Calu3 (cell line): Measurements from ENCODE around the gene RPS6KA2. TPM values are rescaled to one million over a fixed set of nuclear protein-coding genes. Genes with fewer than 3 reads are reported as not detected.

Experiments
- BruUV-seq: library from RNA; stranded (reverse); fragments of 400-500 nt; replicated peaks from 2 replicates; lab custom pipeline; 2021; lab: Mats Ljungman, UMichigan
- CTCF ChIA-PET: fragments of 300-600 bp; sonication (Branson Sonifier 250); formaldehyde crosslinking; loops from one replicate; lab custom pipeline; 2022; ENCODE audit warnings: antibody characterized with exemption; lab: Charles Lee
- DNase-seq: peaks from one replicate; pipeline ENCODE4 v3.0.0; 2022
- H3K27ac Mint-ChIP-seq: one replicate; pipeline ENCODE4 v1.8.0; 2022; ENCODE audit warnings: mixed read lengths; ENCODE audit not compliant: unreplicated experiment
- H3K27me3 Mint-ChIP-seq: one replicate; pipeline ENCODE4 v1.8.0; 2022; ENCODE audit warnings: mixed read lengths; ENCODE audit not compliant: unreplicated experiment
- H3K36me3 Mint-ChIP-seq: one replicate; pipeline ENCODE4 v1.8.0; 2022; ENCODE audit warnings: mild to moderate bottlenecking, moderate library complexity, mixed read lengths; ENCODE audit not compliant: insufficient read depth, unreplicated experiment
- H3K4me1 Mint-ChIP-seq: one replicate; pipeline ENCODE4 v1.8.0; 2022; ENCODE audit warnings: mild to moderate bottlenecking, low read depth, mixed read lengths; ENCODE audit not compliant: unreplicated experiment
- H3K4me3 Mint-ChIP-seq: one replicate; pipeline ENCODE4 v1.8.0; 2022; ENCODE audit warnings: mild to moderate bottlenecking, low read depth, moderate library complexity, mixed read lengths; ENCODE audit not compliant: unreplicated experiment
- H3K9me3 Mint-ChIP-seq: one replicate; pipeline ENCODE4 v1.8.0; 2022; ENCODE audit warnings: low read depth, mixed read lengths; ENCODE audit not compliant: unreplicated experiment
- intact Hi-C: fragments of 100-400 bp; cut with micrococcal nuclease; formaldehyde crosslinking; loops from one replicate; pipeline ENCODE4 v1.10.0; 2022; ENCODE audit not compliant: unreplicated experiment
- total RNA-seq: library from RNA; stranded (reverse); gene quantifications from 2 replicates; pipeline ENCODE4 v1.2.3, GENCODE V29; 2022
- TF ChIP-seq, protein P1 (sequence below): fragments of 200-600 bp; IDR thresholded peaks from one replicate; pipeline ENCODE4 v1.8.0; 2022; ENCODE audit warnings: antibody characterized with exemption; ENCODE audit not compliant: unreplicated experiment

The RPS6KA2 gene
- total RNA-seq, 1 experiment from 2014 or later, result 41.3 TPM

DNA sequence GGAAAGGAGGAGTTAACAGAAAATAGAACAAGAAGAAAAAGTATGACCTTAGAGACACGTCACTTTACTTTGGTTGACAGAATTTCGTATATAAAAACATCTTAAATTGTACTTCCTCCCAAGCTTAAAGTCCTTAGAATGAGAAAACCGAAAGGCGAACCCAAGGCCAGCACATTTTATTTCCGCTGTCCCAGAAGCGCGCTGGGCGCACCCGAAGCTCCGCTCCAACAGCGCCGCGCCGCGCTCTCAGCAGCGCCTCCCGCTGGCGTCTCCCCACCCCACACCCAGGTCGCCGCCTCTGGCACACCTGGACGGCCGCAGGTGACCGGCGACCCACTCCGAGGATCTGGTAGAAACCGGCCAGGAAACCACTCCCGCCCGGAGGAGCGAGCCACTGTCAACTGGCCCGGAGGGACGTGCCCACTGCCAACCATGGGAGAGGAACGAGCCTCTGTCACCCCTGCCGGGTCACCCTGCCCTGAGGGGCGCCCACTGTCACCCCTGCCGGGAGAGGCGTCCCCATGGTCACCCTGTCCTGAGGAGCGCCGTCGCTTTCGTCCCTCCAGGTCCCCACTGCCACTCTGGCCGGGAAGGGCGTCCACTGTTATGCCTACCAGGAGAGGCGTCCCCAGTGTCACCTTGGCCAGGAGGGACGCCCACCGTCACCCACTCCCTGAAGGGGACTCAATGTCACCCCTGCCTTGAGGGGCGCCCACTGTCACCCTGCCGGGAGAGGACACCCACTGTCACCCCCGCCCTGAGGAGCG, 245.1 kb downstream of the RPS6KA2 start:
- intact Hi-C loops, result loop anchor here (5.0 kb wide), 1 partner anchor 40 kb away; the partner anchor contains the start of gene SFT2D1
- DNase-seq, result peak; percentile 94
- peak overlapping the region; percentile 93 for H3K4me3 Mint-ChIP-seq
- peak overlapping the region; percentile 74 for H3K27ac Mint-ChIP-seq
- CTCF ChIA-PET, result interaction anchor here (0.7 to 1.8 kb wide), 7 partner anchors 19 to 106 kb away, joined by 3 to 7 read pairs (median 5); no protein-coding TSS in a partner anchor
- TF ChIP-seq, protein P1, sequence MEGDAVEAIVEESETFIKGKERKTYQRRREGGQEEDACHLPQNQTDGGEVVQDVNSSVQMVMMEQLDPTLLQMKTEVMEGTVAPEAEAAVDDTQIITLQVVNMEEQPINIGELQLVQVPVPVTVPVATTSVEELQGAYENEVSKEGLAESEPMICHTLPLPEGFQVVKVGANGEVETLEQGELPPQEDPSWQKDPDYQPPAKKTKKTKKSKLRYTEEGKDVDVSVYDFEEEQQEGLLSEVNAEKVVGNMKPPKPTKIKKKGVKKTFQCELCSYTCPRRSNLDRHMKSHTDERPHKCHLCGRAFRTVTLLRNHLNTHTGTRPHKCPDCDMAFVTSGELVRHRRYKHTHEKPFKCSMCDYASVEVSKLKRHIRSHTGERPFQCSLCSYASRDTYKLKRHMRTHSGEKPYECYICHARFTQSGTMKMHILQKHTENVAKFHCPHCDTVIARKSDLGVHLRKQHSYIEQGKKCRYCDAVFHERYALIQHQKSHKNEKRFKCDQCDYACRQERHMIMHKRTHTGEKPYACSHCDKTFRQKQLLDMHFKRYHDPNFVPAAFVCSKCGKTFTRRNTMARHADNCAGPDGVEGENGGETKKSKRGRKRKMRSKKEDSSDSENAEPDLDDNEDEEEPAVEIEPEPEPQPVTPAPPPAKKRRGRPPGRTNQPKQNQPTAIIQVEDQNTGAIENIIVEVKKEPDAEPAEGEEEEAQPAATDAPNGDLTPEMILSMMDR, result peak; percentile 85
- no TSS peak for BruUV-seq
- peaks cover 36% of the 10 kb centered on the region for H3K36me3 Mint-ChIP-seq
- H3K27me3 Mint-ChIP-seq, result no peaks in the 10 kb centered on the region
- H3K4me1 Mint-ChIP-seq, result peaks cover 2% of the 10 kb centered on the region
- H3K9me3 Mint-ChIP-seq, result no peaks in the 10 kb centered on the region

DNA sequence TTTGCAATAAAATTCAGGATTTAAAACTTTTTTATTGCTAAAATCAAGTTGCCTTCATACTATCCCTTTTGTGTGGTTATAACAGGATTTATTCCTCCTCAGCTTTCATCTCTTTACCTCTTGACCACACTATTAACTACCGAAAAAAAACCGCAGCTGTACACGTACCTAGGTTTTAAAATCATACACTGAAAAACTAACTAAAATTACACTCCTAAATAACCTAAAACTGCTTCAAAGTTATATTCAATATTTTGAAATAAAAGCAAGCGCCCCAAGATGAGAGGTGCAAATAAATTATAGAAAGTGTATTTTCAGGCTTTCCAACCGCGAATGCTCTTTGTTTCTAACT, 245.7 kb downstream of the RPS6KA2 start:
- TF ChIP-seq, protein P1, result no peak
- Mint-ChIP-seq H3K36me3 (peaks cover 36% of the 10 kb centered on the region), H3K9me3 (no peaks in the 10 kb centered on the region), H3K4me1 (no peaks in the 10 kb centered on the region), H3K4me3 (peak overlapping the region; percentile 93), H3K27me3 (no peaks in the 10 kb centered on the region), H3K27ac (peak overlapping the region; percentile 74)
- intact Hi-C loops, result loop anchor here (5.0 kb wide), 1 partner anchor 39 kb away; the partner anchor contains the start of gene SFT2D1
- BruUV-seq, result TSS peak; percentile 36
- DNase-seq, result no peak
- CTCF ChIA-PET, result interaction anchor here (0.6 to 1.8 kb wide), 9 partner anchors 19 to 106 kb away, joined by 3 to 7 read pairs (median 4); no protein-coding TSS in a partner anchor

DNA sequence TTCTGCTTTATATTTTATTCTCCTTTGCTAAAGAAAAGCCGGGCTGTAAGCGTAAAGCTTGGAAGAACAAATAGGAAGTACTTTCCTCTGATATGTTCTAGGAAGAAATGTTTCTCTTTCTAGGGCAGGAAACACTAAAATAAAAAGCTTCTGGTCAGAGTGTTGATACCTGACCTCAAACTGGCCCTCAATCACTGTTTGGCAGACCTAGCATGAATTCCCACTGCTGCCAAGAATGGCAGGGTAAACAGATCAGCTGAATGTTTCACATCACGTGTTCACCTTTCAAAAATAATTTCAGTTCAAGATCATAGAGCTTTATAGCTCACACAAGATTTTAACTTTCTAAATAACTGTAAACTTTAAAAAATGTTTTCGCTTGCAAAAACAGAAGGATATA, 247.3 kb downstream of the RPS6KA2 start:
- CTCF ChIA-PET, result no interaction called here
- H3K4me3 Mint-ChIP-seq, result no peak overlapping the region
- intact Hi-C loops, result loop anchor here (5.0 kb wide), 1 partner anchor 37 kb away; the partner anchor contains the start of gene SFT2D1
- H3K36me3 Mint-ChIP-seq, result peaks cover 36% of the 10 kb centered on the region
- TF ChIP-seq, protein P1, result no peak
- no peaks in the 10 kb centered on the region for H3K9me3 Mint-ChIP-seq
- BruUV-seq, result no TSS peak
- H3K27me3 Mint-ChIP-seq, result no peaks in the 10 kb centered on the region
- H3K4me1 Mint-ChIP-seq, result no peaks in the 10 kb centered on the region
- H3K27ac Mint-ChIP-seq, result no peak overlapping the region
- DNase-seq, result no peak

DNA sequence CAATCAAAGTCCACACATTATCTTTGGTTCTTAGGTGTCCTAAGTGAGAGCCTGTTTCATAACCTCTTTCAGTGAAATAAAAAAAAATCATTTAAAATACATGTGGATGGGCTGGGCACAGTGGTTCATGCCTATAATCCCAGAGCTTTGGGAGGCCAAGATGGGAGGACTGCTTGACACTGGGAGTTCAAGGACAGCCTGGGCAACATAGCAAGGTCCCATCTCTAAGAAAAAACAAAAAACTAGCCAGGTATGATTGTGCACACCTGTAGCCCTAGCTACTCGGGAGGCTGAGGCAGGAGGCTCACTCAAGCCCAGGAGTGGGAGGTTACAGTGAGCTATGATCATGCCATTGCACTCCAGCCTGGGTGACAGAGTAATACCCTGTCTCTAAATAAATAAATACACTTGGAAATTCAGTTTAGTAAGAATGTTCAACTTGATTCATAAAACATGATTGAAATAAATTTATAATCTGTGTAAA, 247.9 kb downstream of the RPS6KA2 start:
- intact Hi-C loops, result no loop called here
- DNase-seq, result no peak
- Mint-ChIP-seq H3K9me3 (no peaks in the 10 kb centered on the region), H3K4me3 (no peak overlapping the region), H3K4me1 (no peaks in the 10 kb centered on the region), H3K36me3 (peaks cover 31% of the 10 kb centered on the region), H3K27me3 (no peaks in the 10 kb centered on the region), H3K27ac (no peak overlapping the region)
- no TSS peak for BruUV-seq
- CTCF ChIA-PET, result no interaction called here
- TF ChIP-seq, protein P1, result no peak
